Activated CD4-positive, CD25-positive, alpha-beta regulatory T cell treated with anti-CD3 and anti-CD28 coated beads, Interleukin-2, amount 50 U/mL, for 16 hours (primary cell): ENCODE measurements around the gene GLRA2.

Source experiments
- DNase-seq: peaks from one replicate; pipeline ENCODE4 v3.0.0-alpha.2; 2020; ENCODE audit warnings: low read depth, low spot score

Gene GLRA2

GRCh38 chrX:14700982-14701381 is 171.6 kb downstream of the GLRA2 start:
- DNase-seq = no peak

GRCh38 chrX:14702145-14702544 is 172.8 kb downstream of the GLRA2 start:
- DNase-seq = no peak

DNA sequence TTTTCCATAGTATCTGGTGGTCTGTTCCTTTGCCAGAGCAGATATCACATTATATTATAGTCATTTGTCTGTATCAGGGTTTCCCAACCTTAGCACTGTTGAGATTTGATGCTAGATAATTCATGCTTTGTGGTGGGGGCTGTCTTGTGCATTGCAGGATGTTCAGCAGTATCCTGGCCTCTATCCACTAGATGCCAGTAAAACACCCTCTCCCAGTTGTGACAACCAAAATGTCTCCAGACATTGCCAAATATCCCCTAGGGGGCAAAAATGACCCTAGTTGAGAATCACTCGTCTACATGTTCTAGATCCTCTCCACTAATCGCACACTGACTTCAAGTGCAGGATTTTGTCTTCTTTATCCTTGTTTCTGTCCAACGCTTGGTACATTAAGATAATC is 182.8 kb downstream of the GLRA2 start:
- no peak for DNase-seq

- no peak for DNase-seq
Measured at GRCh38 chrX:14717949-14718348, 188.6 kb downstream of the GLRA2 start.

DNA sequence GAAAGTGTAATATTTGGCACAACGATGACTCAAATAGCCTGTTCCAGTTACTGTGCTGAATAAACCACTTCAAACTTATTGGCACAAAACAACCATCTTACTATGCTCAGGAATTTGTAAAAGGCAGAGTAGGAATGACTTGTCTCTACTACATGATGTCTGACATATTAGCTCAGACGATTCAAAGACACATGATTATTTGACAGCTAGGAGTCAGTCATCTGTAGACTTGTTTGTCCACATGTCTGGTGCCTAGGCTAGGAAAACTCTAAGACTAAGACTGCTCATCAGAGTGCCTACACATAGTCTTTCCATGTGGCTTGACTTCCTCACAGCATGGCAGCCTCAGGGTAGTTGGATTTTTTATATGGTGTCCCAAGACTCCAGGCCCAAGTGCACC is 189.1 kb downstream of the GLRA2 start:
- DNase-seq = no peak

DNA sequence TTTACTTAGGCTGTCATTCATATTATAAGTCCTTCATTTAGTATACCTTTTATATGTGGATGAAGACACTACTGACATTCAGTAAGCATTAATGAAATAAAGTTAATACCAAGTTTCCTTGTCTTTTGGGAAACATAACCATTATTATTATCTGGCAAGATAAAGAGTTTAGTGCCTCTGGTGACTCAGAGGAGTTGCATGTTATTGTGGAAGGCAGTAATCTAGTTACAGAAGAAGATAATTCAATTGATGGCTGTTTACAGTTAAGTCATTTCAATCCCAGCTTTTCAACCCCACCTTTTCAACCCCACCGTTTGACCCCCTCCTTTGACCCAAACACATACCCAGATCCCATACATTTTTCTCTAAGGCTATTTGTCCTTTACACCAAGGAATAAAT is 199.7 kb downstream of the GLRA2 start:
- no peak for DNase-seq

- no peak for DNase-seq
Measured at GRCh38 chrX:14738643-14739042, 209.3 kb downstream of the GLRA2 start.

- no peak for DNase-seq
Measured at GRCh38 chrX:14753441-14753840, 224.1 kb downstream of the GLRA2 start.

GRCh38 chrX:14758029-14758491 is 228.7 kb downstream of the GLRA2 start:
- DNase-seq = no peak

DNA sequence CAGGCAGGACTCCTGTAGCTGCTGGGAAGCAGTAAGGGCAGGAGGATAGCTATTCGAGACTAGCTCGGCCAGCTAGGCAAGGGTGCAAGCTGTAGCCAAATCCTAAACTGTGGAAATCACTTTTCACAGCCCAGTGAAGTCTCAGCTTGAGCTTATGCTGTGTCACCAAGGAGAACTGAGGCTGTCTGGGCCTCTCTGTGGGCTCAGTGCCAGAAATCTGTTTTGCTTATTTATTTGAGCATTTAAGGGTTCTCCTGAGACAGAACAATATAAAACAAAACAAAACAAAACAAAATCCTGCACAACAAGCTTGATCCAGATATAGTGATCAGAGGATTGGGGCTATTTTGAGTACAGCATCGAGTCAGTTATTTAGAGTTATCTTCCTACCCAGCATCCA is 246.1 kb downstream of the GLRA2 start:
- no peak for DNase-seq

GRCh38 chrX:14776901-14777300 is 247.6 kb downstream of the GLRA2 start:
- DNase-seq = no peak

DNA sequence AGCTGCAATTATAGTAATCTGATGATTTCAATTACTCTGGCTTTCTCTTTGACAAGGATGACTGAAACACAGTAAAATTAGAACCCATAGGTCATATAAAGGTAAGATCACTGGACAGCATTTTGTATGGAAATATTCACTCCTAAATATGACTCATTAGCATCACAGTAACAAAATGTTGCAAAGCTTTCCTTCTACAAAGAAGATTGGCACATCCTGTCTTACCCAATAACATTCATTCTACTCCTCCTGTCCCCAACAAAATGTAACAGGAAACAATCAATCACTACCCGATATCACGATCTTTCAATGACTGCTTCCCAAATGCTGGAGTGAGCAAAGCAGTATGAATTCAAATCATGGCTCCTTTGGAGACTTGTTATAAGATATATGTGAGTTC is 248.2 kb downstream of the GLRA2 start:
- DNase-seq = no peak

- no peak for DNase-seq
Measured at GRCh38 chrX:14779580-14779979, 250.2 kb downstream of the GLRA2 start.
